Stimulated activated CD8-positive, alpha-beta memory T cell treated with anti-CD3 and anti-CD28 coated beads, Interleukin-4, amount 100 ng/mL, for 48 hours (primary cell): Measurements from ENCODE around the gene KDM4C.
"Not testable (repeated sequence)": the region's sequence is repeated elsewhere in the genome, so short reads cannot be mapped to it uniquely, and the experiment has no call there.

Experiments
- DNase-seq: peaks from one replicate; pipeline ENCODE4 v3.0.0-alpha.2; 2020

The KDM4C gene

DNA sequence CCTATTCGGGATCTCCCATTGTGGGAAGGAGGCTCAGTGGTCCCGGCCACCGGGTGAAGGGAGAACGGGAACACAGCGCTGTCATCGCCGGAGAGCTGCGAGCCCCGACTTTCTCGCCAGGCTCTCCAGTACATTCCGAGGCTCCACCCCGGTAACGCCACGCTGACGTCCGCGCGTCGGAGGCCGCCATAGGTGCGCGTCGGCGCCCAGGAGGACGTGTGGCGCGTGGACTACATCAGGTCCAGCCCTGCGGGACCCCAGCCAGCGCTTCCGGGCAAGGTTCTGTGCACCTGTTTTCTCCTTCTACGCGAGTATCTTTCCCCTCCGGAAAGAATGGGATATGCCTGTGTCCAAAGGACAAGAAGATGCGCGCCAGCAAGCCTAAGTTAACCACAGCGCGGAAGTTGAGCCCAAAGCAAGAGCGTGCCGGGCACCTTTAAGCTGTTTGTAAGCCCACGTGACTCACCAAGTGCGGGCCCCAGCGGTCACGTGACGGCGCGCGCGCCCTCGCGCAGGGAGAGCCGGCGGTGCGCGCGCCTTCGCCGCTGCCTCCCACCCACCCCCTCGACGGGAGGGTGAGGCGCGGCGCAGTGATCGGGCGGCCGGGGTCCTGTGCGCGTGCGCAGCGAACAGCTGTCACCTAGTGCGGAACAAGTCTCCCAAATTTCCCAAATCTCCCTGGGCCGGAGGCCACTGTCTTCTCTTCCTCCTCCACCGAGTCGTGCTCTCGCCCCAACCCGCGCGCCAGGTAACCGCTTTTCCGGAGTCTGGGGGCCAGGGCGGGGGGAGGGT, at the start of gene KDM4C:
Gene KDM4C (plus strand): TSS at position 518 of the 792 bp plus-strand sequence. CDS start 35,016 bp downstream, outside the sequence.
- peak; percentile 94 for DNase-seq

- no peak for DNase-seq
Measured at GRCh38 chr9:6708732-6709131, 49.0 kb upstream of the KDM4C start.

- no peak for DNase-seq
Measured at GRCh38 chr9:6711403-6711802, 46.4 kb upstream of the KDM4C start.

DNA sequence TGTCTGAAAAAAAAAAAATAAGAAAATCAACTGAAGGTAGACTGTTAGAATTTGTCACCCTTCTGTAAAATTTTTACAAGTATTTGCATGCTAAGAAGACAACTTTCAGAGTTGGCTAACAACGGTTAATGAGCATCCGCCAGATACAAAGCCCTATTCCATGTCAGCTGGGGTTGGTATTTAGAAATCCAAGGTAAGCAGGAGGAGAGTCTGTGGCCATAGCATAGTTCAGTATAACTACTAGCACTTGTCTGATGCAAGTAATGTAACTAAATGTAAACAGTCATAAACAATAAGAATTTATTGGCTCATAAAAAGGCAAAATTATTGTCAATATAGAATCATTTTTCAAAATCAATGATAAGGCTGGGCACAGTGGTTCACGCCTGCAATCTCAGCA, 45.7 kb upstream of the KDM4C start:
- no peak for DNase-seq

GRCh38 chr9:6714176-6714575, 43.6 kb upstream of the KDM4C start:
- DNase-seq: no peak

DNA sequence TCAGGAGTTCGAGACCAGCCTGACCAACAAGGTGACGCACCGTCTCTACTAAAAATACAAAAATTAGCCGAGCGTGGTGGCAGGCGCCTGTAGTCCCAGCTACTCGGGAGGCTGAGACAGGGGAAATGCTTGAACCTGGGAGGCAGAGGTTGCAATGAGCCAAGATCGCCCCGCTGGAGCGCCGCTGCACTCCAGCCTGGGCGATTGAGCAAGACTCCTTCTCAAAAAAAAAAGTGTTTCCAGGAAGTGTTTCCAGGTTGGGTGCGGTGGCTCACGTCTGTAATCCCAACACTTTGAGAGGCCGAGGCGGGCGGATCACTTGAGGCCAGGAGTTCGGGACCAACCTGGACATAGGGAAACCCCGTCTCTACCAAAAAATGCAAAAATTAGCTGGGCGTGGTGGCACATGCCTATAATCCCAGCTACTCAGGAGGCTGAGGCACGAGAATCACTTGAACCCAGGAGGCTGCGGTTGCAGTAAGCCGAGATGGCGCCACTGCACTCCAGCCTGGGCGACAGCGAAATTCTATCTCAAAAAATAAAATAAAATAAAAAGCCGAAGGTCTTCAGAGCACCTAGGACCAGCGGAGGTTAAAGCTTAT, 42.5 kb upstream of the KDM4C start:
- not testable (repeated sequence) for DNase-seq

- peak; percentile 85 for DNase-seq
Measured at GRCh38 chr9:6715755-6716643, 41.8 kb upstream of the KDM4C start.

DNA sequence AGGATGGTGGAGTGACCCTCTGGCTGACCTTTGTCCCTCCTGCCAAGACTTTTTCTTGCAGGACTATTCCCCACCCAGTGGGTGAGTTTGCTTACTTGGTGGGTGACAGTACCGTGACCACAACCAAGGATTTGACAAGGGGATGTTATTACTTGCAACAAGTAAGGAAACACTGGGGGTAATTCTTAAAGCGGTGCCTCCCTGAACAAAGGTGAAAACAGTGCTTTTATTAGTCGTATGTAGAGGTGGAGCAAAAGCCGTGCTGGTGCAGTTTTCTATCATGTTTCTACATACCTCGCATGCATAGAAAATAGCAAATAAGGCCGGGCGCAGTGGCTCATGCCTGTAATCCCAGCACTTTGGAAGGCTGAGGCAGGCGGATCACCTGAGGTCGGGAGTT, 41.0 kb upstream of the KDM4C start:
- no peak for DNase-seq

GRCh38 chr9:6723881-6724420, 33.8 kb upstream of the KDM4C start:
- no peak for DNase-seq

GRCh38 chr9:6733257-6733656, 24.5 kb upstream of the KDM4C start:
- DNase-seq: no peak

GRCh38 chr9:6733831-6734230, 23.9 kb upstream of the KDM4C start:
- no peak for DNase-seq

GRCh38 chr9:6735422-6735821, 22.4 kb upstream of the KDM4C start:
- no peak for DNase-seq

- DNase-seq: no peak
Measured at GRCh38 chr9:6739218-6739617, 18.6 kb upstream of the KDM4C start.

DNA sequence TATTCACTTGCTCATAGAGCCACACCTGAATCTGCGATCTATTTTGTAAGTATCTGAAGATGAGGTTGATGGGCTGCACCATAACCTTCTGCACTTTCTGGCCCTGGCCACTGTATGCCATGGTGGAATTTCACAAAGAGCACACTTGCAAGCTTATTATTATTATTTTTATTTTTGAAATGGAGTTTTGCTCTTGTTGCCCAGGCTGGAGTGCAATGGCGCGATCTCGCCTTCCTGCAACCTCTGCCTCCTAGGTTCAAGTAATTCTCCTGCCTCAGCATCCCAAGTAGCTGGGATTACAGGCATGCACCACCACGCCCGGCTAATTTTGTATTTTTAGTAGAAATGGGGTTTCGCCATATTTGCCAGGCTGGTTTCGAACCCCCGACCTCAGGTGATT, 8.9 kb upstream of the KDM4C start:
- not testable (repeated sequence) for DNase-seq

DNA sequence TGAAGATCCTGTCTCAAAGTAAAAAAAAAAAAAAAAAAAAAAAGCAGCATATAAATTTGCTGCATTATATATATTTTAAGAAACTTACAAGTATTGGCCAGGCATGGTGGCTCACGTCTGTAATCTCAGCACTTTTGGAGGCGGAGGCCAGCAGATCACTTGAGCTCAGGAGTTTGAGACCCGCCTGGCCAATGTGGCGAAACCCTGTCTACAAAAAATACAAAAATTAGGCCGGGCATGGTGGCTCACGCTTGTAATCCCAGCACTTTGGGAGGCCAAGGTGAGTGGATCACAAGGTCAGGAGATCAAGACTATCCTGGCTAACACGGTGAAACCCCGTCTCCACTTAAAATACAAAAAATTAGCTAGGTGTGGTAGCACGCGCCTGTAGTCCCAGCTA, 2.9 kb upstream of the KDM4C start:
- not testable (repeated sequence) for DNase-seq

DNA sequence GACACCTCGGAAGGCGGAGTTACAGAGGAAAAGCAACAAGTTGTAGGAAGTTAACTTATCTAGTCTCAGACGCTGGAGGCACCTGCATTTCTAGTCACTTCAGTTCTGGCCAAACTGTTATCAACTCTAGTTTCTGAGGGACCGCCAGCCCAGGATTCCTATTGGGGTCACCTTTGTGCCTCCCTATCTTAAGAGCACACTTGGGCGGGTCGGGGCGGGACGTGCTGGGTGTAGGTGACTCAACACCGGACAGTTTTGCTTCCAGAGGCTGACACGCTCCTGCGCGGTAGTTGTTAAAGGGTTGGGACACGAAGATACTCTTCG, 679 bp upstream of the KDM4C start:
- peak; percentile 78 for DNase-seq

DNA sequence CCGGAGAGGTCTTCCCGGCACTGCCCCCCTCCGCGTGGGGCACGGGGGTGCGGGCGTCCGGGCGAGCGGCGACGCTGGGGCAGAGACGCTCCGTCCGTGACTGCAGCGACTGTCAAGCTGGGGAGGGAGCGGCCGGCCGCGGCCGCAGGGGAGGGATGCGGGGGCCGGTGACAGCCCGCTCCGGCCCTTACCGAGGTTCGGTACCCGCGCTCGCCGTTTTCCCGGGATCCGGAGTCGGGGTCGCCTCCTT, 400 bp downstream of the KDM4C start:
- no peak for DNase-seq

- peak; percentile 65 for DNase-seq
Measured at GRCh38 chr9:6758498-6759184, 868 bp downstream of the KDM4C start.

GRCh38 chr9:6759185-6759977, 1.6 kb downstream of the KDM4C start:
- peak; percentile 34 for DNase-seq

DNA sequence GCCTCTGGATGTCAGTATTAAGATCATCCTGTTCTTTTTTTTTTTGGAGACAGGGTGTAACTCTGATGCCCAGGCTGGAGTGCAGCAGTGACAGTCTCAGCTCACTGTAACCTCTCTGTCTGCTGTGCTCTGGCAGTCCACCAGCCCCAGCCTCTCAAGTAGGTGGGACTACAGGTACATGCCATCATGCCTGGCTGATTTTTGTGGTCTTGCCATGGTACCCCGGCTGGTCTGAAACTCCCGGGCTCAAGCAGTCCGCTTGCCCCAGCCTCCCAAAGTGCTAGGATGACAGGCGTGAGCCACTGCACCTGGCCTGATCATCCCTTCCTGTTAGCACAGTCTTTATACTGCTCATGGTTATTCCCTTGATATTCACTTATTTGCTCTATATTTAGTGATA, 3.5 kb downstream of the KDM4C start:
- no peak for DNase-seq

- DNase-seq: no peak
Measured at GRCh38 chr9:6763244-6763643, 5.5 kb downstream of the KDM4C start.

DNA sequence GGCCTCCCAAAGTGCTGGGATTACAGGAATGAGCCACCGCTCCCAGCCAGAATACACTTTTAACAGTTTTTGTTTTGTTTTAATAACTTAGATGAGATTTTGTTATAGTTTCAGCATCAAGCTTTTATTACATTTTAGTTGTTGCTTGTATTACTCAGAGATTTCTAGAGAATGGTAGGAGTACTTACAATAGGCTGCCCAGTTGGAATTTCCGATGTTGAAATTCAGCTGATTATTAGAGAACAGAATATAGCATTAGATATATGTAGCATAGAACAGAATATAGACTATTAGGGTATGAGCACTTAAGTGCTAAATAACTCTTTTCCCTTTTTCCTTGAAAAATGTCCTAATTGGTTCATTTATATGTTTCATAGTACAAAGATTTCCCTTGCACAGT, 6.2 kb downstream of the KDM4C start:
- no peak for DNase-seq
